Measurements from ENCODE around the gene MISFA.

GRCh38 chr11:18581825-18582224 lies 17.8 kb upstream of the MISFA start:
- no peak for TF ChIP-seq EZH2 (IDR thresholded peaks at IDR 0.05; ENCODE audit: insufficient read depth, poor library complexity, severe bottlenecking)
- TF ChIP-seq EZH2phosphoT487 (IDR thresholded peaks at IDR 0.05; ENCODE audit: insufficient read depth, low read depth) = no peak
